Measurements from ENCODE around the gene ZNF383. TPM values are rescaled to one million over a fixed set of nuclear protein-coding genes. Genes with fewer than 3 reads are reported as not detected.
"Not testable (repeated sequence)": the region's sequence is repeated elsewhere in the genome, so short reads cannot be mapped to it uniquely, and the experiment has no call there.

The ZNF383 gene
- polyA plus RNA-seq, 3 donors: 2.8 to 4.2 (median 3.5) TPM

GRCh38 chr19:37197115-37197514, 20.9 kb upstream of the ZNF383 start:
- Mint-ChIP-seq H3K36me3 (peaks cover 38 to 62% of the 10 kb centered on the region in 2 donors), H3K9me3 (peaks cover 42 to 83% (median 75%) of the 10 kb centered on the region in 7 donors)
- WGBS (ENCODE audit: insufficient coverage): no CpG with 5 or more reads among the region's 5 CpGs
- H3K9me3 ChIP-seq (replicated peaks in 1 of 2; ENCODE audit: control insufficient read depth in 1 of 2, insufficient read depth in 1 of 2, low read length in 2 of 2): peaks cover 66 to 67% of the 10 kb centered on the region in 2 donors
- H3K27ac ChIP-seq (ENCODE audit: low read depth in 1 of 2, low read length in 2 of 2); H3K4me1 Mint-ChIP-seq; H3K4me3 ChIP-seq (replicated peaks in 1 of 3; ENCODE audit: low read depth in 2 of 3, low read length in 3 of 3); DNase-seq; H4K20me1 ChIP-seq (ENCODE audit: insufficient read depth, low read length); H2AFZ ChIP-seq (ENCODE audit: insufficient read depth, low read depth, low read length, poor library complexity, severe bottlenecking); H3K79me2 ChIP-seq (ENCODE audit: insufficient read depth, low read length); H3K27me3 Mint-ChIP-seq (ENCODE audit: low read depth in 3 of 3); H3K4me2 ChIP-seq (replicated peaks; ENCODE audit: extremely low read depth, low read length, poor library complexity, severe bottlenecking); H3K27ac Mint-ChIP-seq; H3K4me3 Mint-ChIP-seq; H3K4me1 ChIP-seq (ENCODE audit: control insufficient read depth in 1 of 2, insufficient read depth in 2 of 2, low read length in 2 of 2); H3K9ac ChIP-seq (ENCODE audit: insufficient read depth, low read length, poor library complexity, severe bottlenecking); H3K27me3 ChIP-seq (ENCODE audit: control insufficient read depth in 2 of 2, insufficient read depth in 2 of 2, low read length in 2 of 2); intact Hi-C loops (cut with micrococcal nuclease): not testable (repeated sequence)
- H3K36me3 ChIP-seq (replicated peaks in 1 of 2; ENCODE audit: control insufficient read depth in 1 of 2, insufficient read depth in 2 of 2, low read length in 2 of 2): peaks cover 10 to 38% of the 10 kb centered on the region in 2 donors

DNA sequence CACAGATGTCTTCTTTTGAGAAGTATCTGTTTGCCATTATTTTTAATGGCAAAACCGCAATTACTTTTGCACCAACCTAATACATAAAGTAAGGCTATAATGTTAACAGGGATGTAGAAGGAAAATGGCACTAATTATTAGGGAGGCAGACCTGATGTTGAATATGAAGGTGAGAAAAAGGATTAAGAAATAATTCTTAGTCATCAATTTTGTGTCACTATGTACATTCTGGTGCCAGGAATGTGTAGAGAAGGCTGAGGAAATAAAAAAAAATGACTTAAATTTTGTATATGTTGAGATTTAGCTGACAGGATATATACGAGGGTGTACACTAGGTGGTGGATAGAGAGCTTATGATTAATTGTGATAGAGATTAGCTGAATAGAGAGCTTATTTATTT, 20.2 kb upstream of the ZNF383 start:
- DNase-seq: no peak
- Histone ChIP-seq H3K27ac (ENCODE audit: low read depth in 1 of 2, low read length in 2 of 2) (no peak overlapping the region), H3K9ac (ENCODE audit: insufficient read depth, low read length, poor library complexity, severe bottlenecking) (no peak overlapping the region), H4K20me1 (ENCODE audit: insufficient read depth, low read length) (no peaks in the 10 kb centered on the region), H3K9me3 (replicated peaks in 1 of 2; ENCODE audit: control insufficient read depth in 1 of 2, insufficient read depth in 1 of 2, low read length in 2 of 2) (peaks cover 64 to 69% of the 10 kb centered on the region in 2 donors), H3K27me3 (ENCODE audit: control insufficient read depth in 2 of 2, insufficient read depth in 2 of 2, low read length in 2 of 2) (no peaks in the 10 kb centered on the region), H3K4me1 (ENCODE audit: control insufficient read depth in 1 of 2, insufficient read depth in 2 of 2, low read length in 2 of 2) (no peaks in the 10 kb centered on the region), H3K36me3 (replicated peaks in 1 of 2; ENCODE audit: control insufficient read depth in 1 of 2, insufficient read depth in 2 of 2, low read length in 2 of 2) (peaks cover 10 to 42% of the 10 kb centered on the region in 2 donors), H3K79me2 (ENCODE audit: insufficient read depth, low read length) (no peaks in the 10 kb centered on the region), H2AFZ (ENCODE audit: insufficient read depth, low read depth, low read length, poor library complexity, severe bottlenecking) (no peak overlapping the region), H3K4me2 (replicated peaks; ENCODE audit: extremely low read depth, low read length, poor library complexity, severe bottlenecking) (no peak overlapping the region), H3K4me3 (replicated peaks in 1 of 3; ENCODE audit: low read depth in 2 of 3, low read length in 3 of 3) (no peak overlapping the region)
- Mint-ChIP-seq H3K27ac (no peak overlapping the region), H3K36me3 (peaks cover 40 to 66% of the 10 kb centered on the region in 2 donors), H3K27me3 (ENCODE audit: low read depth in 3 of 3) (peaks cover 0 to 2% (median 0%) of the 10 kb centered on the region in 3 donors), H3K9me3 (peaks cover 44 to 83% (median 76%) of the 10 kb centered on the region in 7 donors), H3K4me1 (no peaks in the 10 kb centered on the region), H3K4me3 (no peak overlapping the region)
- no CpG with 5 or more reads among the region's 2 CpGs for WGBS (ENCODE audit: insufficient coverage)
- TF ChIP-seq, protein P1, sequence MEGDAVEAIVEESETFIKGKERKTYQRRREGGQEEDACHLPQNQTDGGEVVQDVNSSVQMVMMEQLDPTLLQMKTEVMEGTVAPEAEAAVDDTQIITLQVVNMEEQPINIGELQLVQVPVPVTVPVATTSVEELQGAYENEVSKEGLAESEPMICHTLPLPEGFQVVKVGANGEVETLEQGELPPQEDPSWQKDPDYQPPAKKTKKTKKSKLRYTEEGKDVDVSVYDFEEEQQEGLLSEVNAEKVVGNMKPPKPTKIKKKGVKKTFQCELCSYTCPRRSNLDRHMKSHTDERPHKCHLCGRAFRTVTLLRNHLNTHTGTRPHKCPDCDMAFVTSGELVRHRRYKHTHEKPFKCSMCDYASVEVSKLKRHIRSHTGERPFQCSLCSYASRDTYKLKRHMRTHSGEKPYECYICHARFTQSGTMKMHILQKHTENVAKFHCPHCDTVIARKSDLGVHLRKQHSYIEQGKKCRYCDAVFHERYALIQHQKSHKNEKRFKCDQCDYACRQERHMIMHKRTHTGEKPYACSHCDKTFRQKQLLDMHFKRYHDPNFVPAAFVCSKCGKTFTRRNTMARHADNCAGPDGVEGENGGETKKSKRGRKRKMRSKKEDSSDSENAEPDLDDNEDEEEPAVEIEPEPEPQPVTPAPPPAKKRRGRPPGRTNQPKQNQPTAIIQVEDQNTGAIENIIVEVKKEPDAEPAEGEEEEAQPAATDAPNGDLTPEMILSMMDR (IDR thresholded peaks at IDR 0.05): no peak
- intact Hi-C loops (cut with micrococcal nuclease): no loop called here

Measured in CD14-positive monocyte (primary cell).